Thymus (tissue), 11 donors: ENCODE measurements around the gene FRG2. TPM values are rescaled to one million over a fixed set of nuclear protein-coding genes. Genes with fewer than 3 reads are reported as not detected.
"Not testable (repeated sequence)": the region's sequence is repeated elsewhere in the genome, so short reads cannot be mapped to it uniquely, and the experiment has no call there.

Experiments
- DNase-seq, 9 donors: peaks; one replicate each; pipeline ENCODE4 v3.0.0-alpha.2; 2013; ENCODE audit warnings: low spot score in 9 of 9, low read depth in 6 of 9, missing footprints in 1 of 9
- H3K27ac ChIP-seq, 2 donors: one replicate each; pipeline ENCODE4 v1.5.1; 2013; ENCODE audit warnings: control low read depth in 1 of 2, low read depth in 1 of 2, low read length in 1 of 2, mild to moderate bottlenecking in 1 of 2, moderate library complexity in 1 of 2
- H3K27me3 ChIP-seq, 2 donors: one replicate each; pipeline ENCODE4 v1.5.1; 2013; ENCODE audit warnings: low read length in 1 of 2; ENCODE audit not compliant: control insufficient read depth in 2 of 2, insufficient read depth in 1 of 2
- H3K36me3 ChIP-seq, 2 donors: one replicate each; pipeline ENCODE4 v1.5.1; 2013; ENCODE audit warnings: low read length in 1 of 2, mild to moderate bottlenecking in 1 of 2, moderate library complexity in 1 of 2; ENCODE audit not compliant: control insufficient read depth in 2 of 2, insufficient read depth in 2 of 2
- H3K4me1 ChIP-seq, 2 donors: one replicate each; pipeline ENCODE4 v1.5.1; 2013; ENCODE audit warnings: low read length in 2 of 2; ENCODE audit not compliant: control insufficient read depth in 2 of 2, insufficient read depth in 2 of 2
- H3K4me3 ChIP-seq, 2 donors: one replicate each; pipeline ENCODE4 v1.5.1; 2013; ENCODE audit warnings: low read length in 2 of 2, control low read depth in 1 of 2, mild to moderate bottlenecking in 1 of 2
- H3K9me3 ChIP-seq, 2 donors: one replicate each; pipeline ENCODE4 v1.5.1; 2013; ENCODE audit warnings: low read length in 1 of 2, mild to moderate bottlenecking in 1 of 2; ENCODE audit not compliant: control insufficient read depth in 2 of 2, insufficient read depth in 1 of 2
- WGBS: extraction: QIAGEN DNeasy Blood & Tissue Kit; methylation state at CpG from one replicate; pipeline ENCODE4 v1.1.7; 2013; 5-methylcytosine and 5-hydroxymethylcytosine counted together
- polyA plus RNA-seq: library from polyadenylated mRNA; stranded (reverse); fragments of 200-250 nt; gene quantifications from one replicate; pipeline ENCODE4 v1.2.3, GENCODE V29; 2013
- total RNA-seq: library from RNA; stranded (reverse); fragments of 120-200 nt; gene quantifications from one replicate; pipeline ENCODE4 v1.2.4, GENCODE V29; 2013
- donor health status: healthy.

FRG2 gene
- total and polyA plus RNA-seq, 2 donors = 0.05 TPM; not detected in 1

- no peak overlapping the region for H3K4me3 ChIP-seq
- peaks cover 6 to 15% of the 10 kb centered on the region in 2 donors for H3K9me3 ChIP-seq
- H3K36me3 ChIP-seq = no peaks in the 10 kb centered on the region
- H3K27ac ChIP-seq = no peak overlapping the region
- WGBS = 8% methylated on average over 62 of the region's 62 CpGs
- H3K27me3 ChIP-seq = peaks cover 58 to 81% of the 10 kb centered on the region in 2 donors
- H3K4me1 ChIP-seq = no peaks in the 10 kb centered on the region
- no peak for DNase-seq
These were observed 9.5 kb downstream of the FRG2 start for GRCh38 chr4:190017357-190018200.

- H3K9me3 ChIP-seq = peaks cover 4 to 15% of the 10 kb centered on the region in 2 donors
- DNase-seq = no peak
- peaks cover 58 to 84% of the 10 kb centered on the region in 2 donors for H3K27me3 ChIP-seq
- no peaks in the 10 kb centered on the region for H3K36me3 ChIP-seq
- H3K4me1 ChIP-seq = no peaks in the 10 kb centered on the region
- no peak overlapping the region for H3K4me3 ChIP-seq
- 23% methylated on average over 43 of the region's 43 CpGs for WGBS
- H3K27ac ChIP-seq = no peak overlapping the region
These were observed 10.4 kb downstream of the FRG2 start for GRCh38 chr4:190016369-190017289.

- no peak for DNase-seq
- Histone ChIP-seq H3K27me3 (peaks cover 51 to 77% of the 10 kb centered on the region in 2 donors), H3K36me3 (no peaks in the 10 kb centered on the region), H3K4me1 (no peaks in the 10 kb centered on the region), H3K9me3 (peaks cover 3 to 12% of the 10 kb centered on the region in 2 donors), H3K27ac (no peak overlapping the region), H3K4me3 (no peak overlapping the region)
- WGBS = 10% methylated on average over 43 of the region's 43 CpGs
These were observed 11.3 kb downstream of the FRG2 start for GRCh38 chr4:190015538-190016368.

GRCh38 chr4:190014771-190015537 is 12.1 kb downstream of the FRG2 start:
- H3K9me3 ChIP-seq = peaks cover 3 to 11% of the 10 kb centered on the region in 2 donors
- peaks cover 44 to 69% of the 10 kb centered on the region in 2 donors for H3K27me3 ChIP-seq
- H3K27ac ChIP-seq = no peak overlapping the region
- no peak for DNase-seq
- H3K4me1 ChIP-seq = no peaks in the 10 kb centered on the region
- no peak overlapping the region for H3K4me3 ChIP-seq
- 13% methylated on average over 76 of the region's 76 CpGs for WGBS
- H3K36me3 ChIP-seq = no peaks in the 10 kb centered on the region

GRCh38 chr4:189989941-189990340 is 37.1 kb downstream of the FRG2 start:
- not testable (repeated sequence) for H3K27me3 ChIP-seq, DNase-seq, H3K4me1 ChIP-seq, H3K27ac ChIP-seq, H3K36me3 ChIP-seq, H3K9me3 ChIP-seq, H3K4me3 ChIP-seq
- 68% methylated on average over 3 of the region's 3 CpGs for WGBS

- H3K27ac ChIP-seq = no peak overlapping the region
- no peaks in the 10 kb centered on the region for H3K36me3 ChIP-seq
- DNase-seq = no peak
- WGBS = 41% methylated on average over 3 of the region's 3 CpGs
- no peaks in the 10 kb centered on the region for H3K27me3 ChIP-seq
- no peaks in the 10 kb centered on the region for H3K9me3 ChIP-seq
- no peaks in the 10 kb centered on the region for H3K4me1 ChIP-seq
- no peak overlapping the region for H3K4me3 ChIP-seq
These were observed 38.1 kb downstream of the FRG2 start for GRCh38 chr4:189988877-189989431.

- not testable (repeated sequence) for DNase-seq, H3K4me3 ChIP-seq, H3K36me3 ChIP-seq, H3K27me3 ChIP-seq, H3K9me3 ChIP-seq, H3K27ac ChIP-seq, H3K4me1 ChIP-seq
- WGBS = 82% methylated on average over 3 of the region's 4 CpGs
These were observed 41.3 kb downstream of the FRG2 start for GRCh38 chr4:189985651-189986243.

GRCh38 chr4:189984661-189985060 is 42.4 kb downstream of the FRG2 start:
- 86% methylated on average over 18 of the region's 31 CpGs for WGBS
- not testable (repeated sequence) for DNase-seq, H3K4me3 ChIP-seq, H3K36me3 ChIP-seq, H3K4me1 ChIP-seq, H3K27me3 ChIP-seq, H3K9me3 ChIP-seq, H3K27ac ChIP-seq
